ENCODE measurements around the gene KCNQ1.

DNA sequence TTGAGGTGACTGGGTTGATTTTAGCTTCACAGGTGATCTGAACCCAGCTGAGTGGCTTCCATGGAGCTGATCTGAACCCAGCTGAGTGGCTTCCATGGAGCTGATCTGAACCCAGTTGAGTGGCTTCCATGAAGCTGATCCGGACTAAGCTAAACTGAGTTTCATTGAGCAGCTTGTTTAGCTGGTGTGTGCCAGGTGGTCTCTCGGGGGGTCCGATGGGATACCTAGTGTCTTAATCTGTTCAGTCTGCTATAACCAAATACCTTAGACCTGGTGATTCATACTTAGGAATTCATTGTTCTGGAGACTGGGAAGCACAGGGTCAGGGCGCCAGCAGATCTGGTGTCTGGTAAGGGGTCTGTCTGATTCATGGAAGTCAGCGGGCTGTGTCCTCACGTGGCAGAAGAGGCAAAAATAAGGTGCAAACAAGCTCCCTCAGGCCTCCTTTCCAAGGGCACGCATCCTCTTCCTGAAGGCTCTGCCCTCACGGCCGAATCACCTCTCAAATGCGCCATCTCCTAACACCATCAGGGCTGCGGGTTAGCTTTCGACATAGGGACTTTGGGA lies 307.5 kb downstream of the KCNQ1 start:
- TF ChIP-seq POLR2A (IDR thresholded peaks at IDR 0.05; ENCODE audit: low read depth, low read length) (no peak), POLR2AphosphoS5 (IDR thresholded peaks at IDR 0.05; ENCODE audit: low read depth, low read length) (no peak)

Measured in GM12892 (cell line).